MG63 (cell line): ENCODE measurements around the gene ABCD3. TPM values are rescaled to one million over a fixed set of nuclear protein-coding genes. Genes with fewer than 3 reads are reported as not detected.

Experiments
- DNase-seq: peaks from one replicate; pipeline ENCODE4 v3.0.0-alpha.2; 2020
- H3K27me3 ChIP-seq: fragments of 250-450 bp; sonication (Bioruptor Pico); 2 replicates; pipeline ENCODE4 v1.5.1; 2020; ENCODE audit warnings: mild to moderate bottlenecking, moderate library complexity
- H3K36me3 ChIP-seq: fragments of 250-450 bp; sonication (Bioruptor Pico); 2 replicates; pipeline ENCODE4 v1.5.1; 2020; ENCODE audit warnings: mild to moderate bottlenecking, moderate library complexity
- H3K4me3 ChIP-seq: fragments of 250-450 bp; sonication (Bioruptor Pico); 2 replicates; pipeline ENCODE4 v1.5.1; 2020; ENCODE audit warnings: mild to moderate bottlenecking, moderate library complexity
- H3K9me3 ChIP-seq: fragments of 250-450 bp; sonication (Bioruptor Pico); 2 replicates; pipeline ENCODE4 v1.5.1; 2020; ENCODE audit warnings: mild to moderate bottlenecking, moderate library complexity
- total RNA-seq: library from RNA; depleted of rRNA; stranded (reverse); fragments of >200 nt; shearing (Covaris generic); gene quantifications from 2 replicates; pipeline ENCODE4 v1.2.3, GENCODE V29; 2014; ENCODE audit warnings: low replicate concordance

ABCD3 gene
- total RNA-seq, 1 experiment from 2014 or later: 39.3 TPM

- H3K9me3 ChIP-seq: no peaks in the 10 kb centered on the region
- peaks cover 42% of the 10 kb centered on the region for H3K36me3 ChIP-seq
- no peak for DNase-seq
- no peaks in the 10 kb centered on the region for H3K27me3 ChIP-seq
- H3K4me3 ChIP-seq: no peak overlapping the region
Measured at GRCh38 chr1:94486990-94487389, 68.8 kb downstream of the ABCD3 start.

GRCh38 chr1:94490556-94490955 lies 72.4 kb downstream of the ABCD3 start:
- H3K27me3 ChIP-seq: no peaks in the 10 kb centered on the region
- no peak for DNase-seq
- H3K36me3 ChIP-seq: peaks cover 34% of the 10 kb centered on the region
- H3K9me3 ChIP-seq: no peaks in the 10 kb centered on the region
- no peak overlapping the region for H3K4me3 ChIP-seq

- H3K27me3 ChIP-seq: no peaks in the 10 kb centered on the region
- H3K36me3 ChIP-seq: peaks cover 41% of the 10 kb centered on the region
- DNase-seq: no peak
- H3K4me3 ChIP-seq: no peak overlapping the region
- no peaks in the 10 kb centered on the region for H3K9me3 ChIP-seq
Measured at GRCh38 chr1:94496076-94496755, 78.0 kb downstream of the ABCD3 start.

DNA sequence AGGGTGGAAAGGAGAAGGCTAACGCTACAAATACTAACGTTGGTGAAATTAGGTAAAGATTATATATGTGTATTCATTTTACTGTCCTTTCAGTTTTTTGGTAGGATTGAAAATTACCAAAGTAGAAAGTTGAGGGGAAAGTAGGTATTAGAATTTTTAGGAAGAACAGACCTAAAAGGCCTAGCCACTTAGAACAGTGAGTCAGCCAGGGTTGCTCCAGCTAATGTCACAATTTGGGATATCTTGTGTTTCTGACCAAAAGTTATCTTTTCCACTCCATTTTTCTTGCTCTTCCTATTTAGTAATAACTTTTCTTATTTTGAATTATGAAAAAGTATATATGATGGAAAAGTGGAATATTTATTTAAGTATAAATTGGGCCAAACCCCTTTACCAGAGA lies 83.2 kb downstream of the ABCD3 start:
- DNase-seq: no peak
- H3K9me3 ChIP-seq: no peaks in the 10 kb centered on the region
- peaks cover 40% of the 10 kb centered on the region for H3K36me3 ChIP-seq
- H3K4me3 ChIP-seq: no peak overlapping the region
- H3K27me3 ChIP-seq: no peaks in the 10 kb centered on the region

GRCh38 chr1:94501935-94502334 lies 83.7 kb downstream of the ABCD3 start:
- Histone ChIP-seq H3K9me3 (no peaks in the 10 kb centered on the region), H3K36me3 (peaks cover 40% of the 10 kb centered on the region), H3K4me3 (no peak overlapping the region), H3K27me3 (no peaks in the 10 kb centered on the region)
- no peak for DNase-seq

DNA sequence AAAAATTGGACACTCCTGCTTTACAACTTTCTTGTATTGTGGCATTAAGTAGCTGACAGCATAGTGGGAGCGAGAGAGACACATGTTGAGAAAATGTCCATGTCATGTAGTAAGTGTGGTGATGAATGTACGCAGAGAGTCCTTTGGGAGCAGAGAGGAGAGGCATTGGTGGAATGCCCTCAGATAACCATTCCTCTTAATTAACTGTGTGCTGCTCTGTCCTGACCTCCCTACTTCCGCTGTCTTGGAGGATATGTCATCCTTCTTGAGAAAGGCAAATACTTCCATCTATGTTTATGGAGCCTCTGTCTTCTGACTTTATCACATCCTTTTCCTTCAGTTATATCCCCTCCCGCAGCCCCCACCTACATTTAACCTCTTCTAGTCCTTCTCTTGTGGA lies 85.0 kb downstream of the ABCD3 start:
- Histone ChIP-seq H3K27me3 (no peaks in the 10 kb centered on the region), H3K9me3 (0 out of 2 replicates have a peak, but pooled peaks cover 2% of the 10 kb centered on the region), H3K36me3 (peaks cover 41% of the 10 kb centered on the region), H3K4me3 (no peak overlapping the region)
- DNase-seq: no peak

DNA sequence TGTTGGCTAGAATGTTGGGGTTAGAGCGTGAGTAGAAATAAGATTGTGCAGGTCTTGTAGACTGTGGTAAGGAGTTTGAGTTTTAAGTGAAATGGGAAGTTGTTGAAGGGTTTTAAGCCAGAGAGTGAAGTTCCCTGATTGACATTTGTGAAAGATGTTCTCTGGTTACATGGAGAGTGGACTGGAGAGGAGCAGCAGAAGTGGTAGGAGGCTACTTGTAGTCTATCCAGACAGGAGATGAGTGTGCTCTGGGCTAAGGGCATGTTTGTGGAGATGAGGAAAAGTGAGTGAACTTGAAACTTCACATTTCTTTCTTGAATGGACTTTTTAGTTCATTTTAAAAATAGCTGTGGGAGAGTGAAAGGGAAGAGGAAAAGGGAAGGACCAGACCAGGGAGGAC lies 86.4 kb downstream of the ABCD3 start:
- H3K36me3 ChIP-seq: peaks cover 33% of the 10 kb centered on the region
- H3K9me3 ChIP-seq: 0 out of 2 replicates have a peak, but pooled peaks cover 2% of the 10 kb centered on the region

DNA sequence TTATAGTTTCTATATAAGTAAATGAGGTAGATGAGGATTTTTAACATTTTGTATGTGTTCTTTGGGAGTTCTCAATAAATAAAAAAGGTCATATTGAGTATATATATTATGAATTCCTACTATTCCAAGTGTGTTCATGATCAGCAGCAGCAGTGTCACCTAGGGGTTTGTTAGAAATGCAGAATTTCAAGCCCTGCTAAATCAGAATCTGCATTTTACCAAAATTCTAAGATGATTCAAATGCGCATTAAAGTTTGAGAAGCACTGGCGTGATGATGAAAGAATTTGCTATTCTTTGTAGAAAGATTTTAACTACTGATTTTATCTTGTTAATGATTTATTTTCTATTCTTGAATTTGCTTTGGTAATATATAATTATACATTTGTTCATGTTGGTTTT lies 94.6 kb downstream of the ABCD3 start:
- no peak for DNase-seq
- Histone ChIP-seq H3K9me3 (0 out of 2 replicates have a peak, but pooled peaks cover 2% of the 10 kb centered on the region), H3K27me3 (no peaks in the 10 kb centered on the region), H3K4me3 (no peak overlapping the region), H3K36me3 (peaks cover 8% of the 10 kb centered on the region)

More for the DNA sequence above, 86.4 kb downstream of the ABCD3 start:
- Histone ChIP-seq H3K27me3 (no peaks in the 10 kb centered on the region), H3K4me3 (no peak overlapping the region)
- DNase-seq: no peak

GRCh38 chr1:94514095-94514727 lies 96.0 kb downstream of the ABCD3 start:
- H3K27me3 ChIP-seq: no peaks in the 10 kb centered on the region
- no peaks in the 10 kb centered on the region for H3K9me3 ChIP-seq
- no peak overlapping the region for H3K4me3 ChIP-seq
- DNase-seq: peak; percentile 8
- peaks cover 5% of the 10 kb centered on the region for H3K36me3 ChIP-seq

GRCh38 chr1:94515296-94515947 lies 97.2 kb downstream of the ABCD3 start:
- DNase-seq: no peak
- Histone ChIP-seq H3K9me3 (no peaks in the 10 kb centered on the region), H3K36me3 (no peaks in the 10 kb centered on the region; the same call in 1 of the 2 replicates), H3K4me3 (no peak overlapping the region), H3K27me3 (no peaks in the 10 kb centered on the region)

GRCh38 chr1:94519351-94519750 lies 101.2 kb downstream of the ABCD3 start:
- no peaks in the 10 kb centered on the region; the same call in 1 of the 2 replicates for H3K36me3 ChIP-seq
- no peak for DNase-seq
- H3K9me3 ChIP-seq: no peaks in the 10 kb centered on the region
- H3K27me3 ChIP-seq: no peaks in the 10 kb centered on the region
- no peak overlapping the region for H3K4me3 ChIP-seq

DNA sequence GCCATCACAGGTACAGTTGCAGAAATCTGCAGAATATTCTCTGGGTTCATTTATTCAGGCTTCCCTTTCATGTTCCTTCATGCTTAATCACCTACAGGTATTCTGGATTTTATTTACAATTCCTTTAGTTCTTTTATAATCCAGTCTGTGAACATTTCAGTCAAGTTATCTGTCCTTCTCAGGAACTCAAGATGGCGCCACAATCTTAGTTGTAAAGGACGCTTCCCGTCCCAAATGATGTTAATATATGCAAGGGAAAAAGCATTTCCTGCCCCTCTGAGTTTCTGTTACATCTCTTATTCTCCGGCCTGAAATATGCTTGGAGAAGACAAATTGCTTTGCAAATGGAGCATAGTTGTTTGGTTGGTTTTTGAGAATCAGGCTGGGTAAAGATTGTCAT lies 104.1 kb downstream of the ABCD3 start:
- DNase-seq: no peak
- Histone ChIP-seq H3K9me3 (no peaks in the 10 kb centered on the region), H3K27me3 (no peaks in the 10 kb centered on the region), H3K4me3 (no peak overlapping the region), H3K36me3 (no peaks in the 10 kb centered on the region; the same call in 1 of the 2 replicates)

DNA sequence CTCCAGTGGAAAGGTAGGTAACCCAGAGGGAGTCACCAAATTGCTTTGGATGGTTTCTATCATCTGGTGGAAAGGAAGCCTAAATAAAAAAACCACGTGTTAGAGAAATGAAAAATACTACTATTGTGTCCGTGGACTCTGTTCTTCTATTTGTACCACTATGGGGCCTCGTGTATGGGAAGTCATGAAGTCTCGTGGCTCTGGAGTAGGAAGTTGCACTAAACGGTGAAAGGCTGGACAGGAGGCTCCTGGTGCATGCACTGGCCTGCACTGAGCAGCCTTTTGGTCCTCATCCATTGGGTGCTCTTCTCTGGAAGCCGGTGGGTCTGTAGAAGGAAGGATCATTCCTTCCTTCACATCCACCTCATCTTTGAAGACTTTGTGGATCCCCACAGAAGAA lies 106.3 kb downstream of the ABCD3 start:
- Histone ChIP-seq H3K27me3 (no peaks in the 10 kb centered on the region), H3K9me3 (no peaks in the 10 kb centered on the region), H3K4me3 (no peak overlapping the region), H3K36me3 (no peaks in the 10 kb centered on the region)
- no peak for DNase-seq

DNA sequence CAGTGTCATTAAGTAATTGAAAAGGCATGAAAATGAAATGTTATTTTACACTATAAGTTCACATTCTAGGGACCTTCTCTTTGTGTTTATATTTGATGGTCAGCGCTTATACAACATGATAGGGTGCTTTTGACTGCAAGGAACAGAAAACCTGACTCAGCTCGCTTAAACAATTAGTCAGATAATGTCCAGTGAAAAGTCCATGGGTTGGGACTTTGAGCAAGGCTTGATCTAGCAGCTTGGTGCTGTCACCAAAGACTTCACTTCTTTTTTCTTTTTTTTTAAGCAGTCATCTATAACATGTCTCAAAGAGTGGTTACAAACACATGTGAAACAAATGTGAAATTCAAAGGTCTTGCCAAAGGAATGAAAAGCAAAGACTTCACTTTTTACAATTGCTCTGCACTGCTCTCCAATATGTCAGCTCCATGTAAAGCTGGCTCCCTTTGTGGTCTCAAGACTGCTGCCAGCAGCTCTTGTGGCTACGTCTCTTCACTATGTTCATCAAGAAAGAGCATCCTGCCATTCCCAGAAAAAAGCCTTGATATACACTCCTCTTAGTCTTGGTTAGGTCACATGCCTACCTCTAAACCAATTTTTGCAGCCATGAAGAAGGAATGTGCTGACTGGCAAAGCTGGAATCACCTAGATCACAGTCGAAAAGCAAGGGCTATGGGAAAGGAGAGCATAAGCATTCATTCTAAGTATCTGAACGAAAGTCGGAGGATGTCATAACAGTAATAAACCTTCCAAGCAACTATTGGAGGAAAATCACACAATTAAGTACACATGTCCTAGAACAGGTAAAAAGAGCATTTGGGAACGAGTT lies 108.2 kb downstream of the ABCD3 start:
- Histone ChIP-seq H3K27me3 (no peaks in the 10 kb centered on the region), H3K36me3 (no peaks in the 10 kb centered on the region), H3K9me3 (no peaks in the 10 kb centered on the region), H3K4me3 (no peak overlapping the region)
- no peak for DNase-seq

GRCh38 chr1:94527447-94528031 lies 109.3 kb downstream of the ABCD3 start:
- Histone ChIP-seq H3K9me3 (no peaks in the 10 kb centered on the region), H3K27me3 (no peaks in the 10 kb centered on the region), H3K36me3 (no peaks in the 10 kb centered on the region), H3K4me3 (no peak overlapping the region)
- DNase-seq: no peak

GRCh38 chr1:94528299-94528698 lies 110.1 kb downstream of the ABCD3 start:
- Histone ChIP-seq H3K4me3 (no peak overlapping the region), H3K9me3 (no peaks in the 10 kb centered on the region), H3K36me3 (no peaks in the 10 kb centered on the region), H3K27me3 (no peaks in the 10 kb centered on the region)
- no peak for DNase-seq
